BJ (cell line): ENCODE measurements around the gene ADAMTS17. TPM values are rescaled to one million over a fixed set of nuclear protein-coding genes. Genes with fewer than 3 reads are reported as not detected.

Experiments
- CTCF ChIA-PET: fragments of 350-600 bp; formaldehyde crosslinking; extraction: SDS; loops from one replicate; lab custom pipeline; 2021; ENCODE audit warnings: antibody characterized with exemption, inconsistent platforms; lab: Yijun Ruan, JAX
- POLR2A ChIA-PET: fragments of 300-600 bp; sonication (Branson Sonifier 250); formaldehyde crosslinking; extraction: SDS; loops from one replicate; lab custom pipeline; 2021; ENCODE audit warnings: antibody characterized with exemption; lab: Charles Lee
- DNase-seq: peaks from one replicate; pipeline ENCODE4 v3.0.0-alpha.2; 2011; ENCODE audit warnings: low read depth
- H3K27me3 ChIP-seq: 2 replicates; pipeline ENCODE4 v1.6.0; 2011; ENCODE audit warnings: low read length; ENCODE audit not compliant: control insufficient read depth, insufficient read depth
- H3K36me3 ChIP-seq: 2 replicates; pipeline ENCODE4 v1.5.1; 2011; ENCODE audit warnings: low read length; ENCODE audit not compliant: control insufficient read depth, insufficient read depth
- H3K4me3 ChIP-seq: 2 replicates; pipeline ENCODE4 v1.5.1; 2011; ENCODE audit warnings: low read depth, mild to moderate bottlenecking, control low read depth, low read length
- CTCF ChIP-seq: IDR thresholded peaks from 2 replicates; pipeline ENCODE4 v1.5.1; 2011; ENCODE audit warnings: low read depth, mild to moderate bottlenecking, control low read depth, inconsistent platforms, low read length, moderate library complexity; ENCODE audit not compliant: insufficient read depth
- polyA plus RNA-seq: library from polyadenylated mRNA; depleted of rRNA; stranded (reverse); fragments of >200 nt; gene quantifications from 2 replicates; pipeline ENCODE4 v1.2.3, GENCODE V29; 2011

Gene ADAMTS17
- polyA plus RNA-seq, 1 experiment: not detected

GRCh38 chr15:100052716-100053473, 288.9 kb downstream of the ADAMTS17 start:
- H3K36me3 ChIP-seq: no peaks in the 10 kb centered on the region
- CTCF ChIA-PET: no interaction called here
- POLR2A ChIA-PET: no interaction called here
- DNase-seq: no peak
- no peak overlapping the region for H3K4me3 ChIP-seq
- TF ChIP-seq CTCF: no peak
- no peaks in the 10 kb centered on the region for H3K27me3 ChIP-seq

DNA sequence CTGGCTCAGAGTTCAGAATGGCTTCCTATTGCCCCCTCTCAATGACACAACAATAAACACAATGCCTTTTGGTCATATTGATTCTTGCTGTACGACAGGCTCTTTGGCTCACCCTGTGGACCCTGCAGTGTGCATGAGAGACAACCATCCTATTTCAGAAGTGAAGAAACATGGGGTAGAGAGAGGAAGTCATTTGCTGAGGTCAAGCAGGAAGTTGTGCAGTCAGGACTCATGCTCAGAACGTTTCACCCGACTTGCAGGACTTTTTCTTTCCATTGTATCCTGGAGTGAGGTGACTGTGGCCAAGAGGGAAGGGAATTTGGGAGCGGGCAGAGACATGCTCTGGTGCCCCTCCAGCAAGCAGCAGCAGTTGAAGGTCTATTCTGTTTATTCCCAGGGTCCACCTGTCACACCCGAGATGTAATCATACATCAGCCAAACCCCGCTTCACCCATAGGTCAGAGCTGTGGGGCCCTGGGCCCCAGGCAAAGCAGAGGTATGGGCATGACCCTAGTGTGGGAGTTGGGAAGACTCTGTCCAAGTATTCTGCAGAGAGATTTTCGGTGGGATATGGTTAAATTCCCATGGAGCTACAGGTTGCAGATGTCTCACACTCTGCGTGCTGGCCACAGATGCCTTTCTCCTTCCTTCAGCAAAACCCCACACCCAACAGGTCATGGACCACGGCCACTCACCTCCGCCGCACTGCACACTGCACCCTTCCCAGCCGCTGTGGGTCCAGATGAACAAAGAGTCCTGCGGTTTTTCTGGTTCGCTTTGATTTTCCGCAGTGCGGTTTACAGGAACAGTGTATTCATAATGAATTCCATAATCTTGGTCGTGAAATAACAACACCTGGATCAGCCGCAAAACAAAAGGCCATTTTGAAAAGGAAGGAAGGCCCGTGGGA, 290.6 kb downstream of the ADAMTS17 start:
- Histone ChIP-seq H3K27me3 (no peaks in the 10 kb centered on the region), H3K36me3 (no peaks in the 10 kb centered on the region), H3K4me3 (no peak overlapping the region)
- CTCF ChIA-PET: no interaction called here
- no peak for DNase-seq
- POLR2A ChIA-PET: no interaction called here
- TF ChIP-seq CTCF: no peak

- no peaks in the 10 kb centered on the region for H3K27me3 ChIP-seq
- H3K4me3 ChIP-seq: no peak overlapping the region
- CTCF ChIA-PET: no interaction called here
- DNase-seq: no peak
- TF ChIP-seq CTCF: no peak
- POLR2A ChIA-PET: no interaction called here
- H3K36me3 ChIP-seq: no peaks in the 10 kb centered on the region
These were observed 291.6 kb downstream of the ADAMTS17 start for GRCh38 chr15:100049936-100050876.

DNA sequence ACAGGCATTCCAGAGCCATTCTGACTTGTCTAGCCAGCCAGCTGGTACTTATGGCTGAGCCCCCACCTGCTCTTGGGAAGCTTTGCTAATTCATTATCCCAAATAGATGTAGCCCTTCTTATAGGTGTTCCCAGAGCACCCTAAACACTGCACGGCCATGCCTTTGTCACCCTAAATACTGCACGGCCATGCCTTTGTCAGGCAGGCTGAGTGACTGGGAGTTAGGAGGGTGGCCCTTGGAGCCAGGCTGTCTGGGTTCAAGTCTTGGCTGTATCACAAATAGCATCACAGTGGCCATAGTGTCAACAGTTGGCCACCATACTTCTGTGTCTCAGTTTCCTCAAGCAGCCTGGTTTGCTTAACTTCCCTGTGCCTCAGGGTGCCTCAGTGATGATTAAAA, 292.3 kb downstream of the ADAMTS17 start:
- ChIA-PET POLR2A (no interaction called here), CTCF (no interaction called here)
- TF ChIP-seq CTCF: no peak
- no peaks in the 10 kb centered on the region for H3K27me3 ChIP-seq
- no peak overlapping the region for H3K4me3 ChIP-seq
- DNase-seq: no peak
- no peaks in the 10 kb centered on the region for H3K36me3 ChIP-seq

DNA sequence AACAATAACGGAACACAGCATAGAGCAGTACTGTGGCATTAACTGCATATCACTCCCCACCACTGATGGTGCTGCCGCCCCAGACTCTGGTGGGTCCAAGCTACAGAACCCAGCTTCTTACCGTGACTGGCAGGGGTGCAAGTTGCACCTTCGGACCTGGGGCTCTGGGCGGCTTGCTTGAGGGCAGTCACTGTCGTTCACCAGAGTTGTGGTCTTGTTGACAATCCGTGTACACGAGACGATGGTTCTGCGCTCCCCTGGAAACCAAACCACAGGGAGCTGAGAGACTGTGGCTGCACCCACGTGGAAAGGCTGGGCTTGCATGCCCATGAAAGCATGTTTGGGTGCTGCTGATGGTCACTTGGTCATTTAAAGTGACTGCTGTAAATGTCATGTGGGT, 293.0 kb downstream of the ADAMTS17 start:
- no peak overlapping the region for H3K4me3 ChIP-seq
- CTCF ChIA-PET: no interaction called here
- no peak for TF ChIP-seq CTCF

More for the DNA sequence above, 293.0 kb downstream of the ADAMTS17 start:
- H3K36me3 ChIP-seq: no peaks in the 10 kb centered on the region
- no peak for DNase-seq
- H3K27me3 ChIP-seq: no peaks in the 10 kb centered on the region
- POLR2A ChIA-PET: no interaction called here
